CD14-positive monocyte (primary cell): ENCODE measurements around the gene TMEM218. TPM values are rescaled to one million over a fixed set of nuclear protein-coding genes. Genes with fewer than 3 reads are reported as not detected.

Experiments
- DNase-seq, 3 donors: peaks; one replicate each; pipeline ENCODE4 v3.0.0-alpha.2; 2011 to 2022
- H2AFZ ChIP-seq: 2 replicates; pipeline ENCODE4 v1.6.0; 2012; ENCODE audit warnings: mild to moderate bottlenecking, low read depth, low read length, inconsistent platforms; ENCODE audit not compliant: insufficient read depth, poor library complexity, severe bottlenecking
- H3K27ac ChIP-seq, 2 donors: 1 replicate in 1 of 2; 2 replicates in 1 of 2; pipeline ENCODE4 v1.5.1; 2012 to 2013; ENCODE audit warnings: low read length in 2 of 2, control low read depth in 1 of 2, inconsistent platforms in 1 of 2, low read depth in 1 of 2, mild to moderate bottlenecking in 1 of 2
- H3K27me3 ChIP-seq, 2 donors: one replicate each; pipeline versions ENCODE4 v1.6.0 to v1.6.1; 2011 to 2013; ENCODE audit warnings: low read length in 2 of 2; ENCODE audit not compliant: control insufficient read depth in 2 of 2, insufficient read depth in 2 of 2
- H3K36me3 ChIP-seq, 2 donors: replicated peaks in 1 of 2; 1 replicate in 1 of 2; 2 replicates in 1 of 2; pipeline versions ENCODE4 v1.5.1 to v1.6.1; 2012 to 2013; ENCODE audit warnings: low read length in 2 of 2, control low read depth in 1 of 2, inconsistent platforms in 1 of 2, mild to moderate bottlenecking in 1 of 2; ENCODE audit not compliant: insufficient read depth in 2 of 2, control insufficient read depth in 1 of 2
- H3K4me1 ChIP-seq, 2 donors: 1 replicate in 1 of 2; 2 replicates in 1 of 2; pipeline versions ENCODE4 v1.5.1 to v1.6.1; 2012 to 2013; ENCODE audit warnings: low read length in 2 of 2, control low read depth in 1 of 2, inconsistent platforms in 1 of 2, mild to moderate bottlenecking in 1 of 2, moderate library complexity in 1 of 2; ENCODE audit not compliant: insufficient read depth in 2 of 2, control insufficient read depth in 1 of 2
- H3K4me2 ChIP-seq: replicated peaks from 2 replicates; pipeline ENCODE3; 2012; ENCODE audit warnings: low read length, moderate library complexity, mild to moderate bottlenecking; ENCODE audit not compliant: poor library complexity, severe bottlenecking; ENCODE audit errors: extremely low read depth
- H3K4me3 ChIP-seq, 3 experiments: fragments of 200-600 bp in 1 of 3; sonication (generic) in 1 of 3; replicated peaks in 1 of 3; 1 replicate in 2 of 3; 2 replicates in 1 of 3; pipeline ENCODE4 v1.5.1; 2011 to 2013; ENCODE audit warnings: low read length in 3 of 3, mild to moderate bottlenecking in 3 of 3, control low read depth in 2 of 3, low read depth in 2 of 3, inconsistent platforms in 1 of 3, moderate library complexity in 1 of 3
- H3K79me2 ChIP-seq: 2 replicates; pipeline ENCODE4 v1.6.0; 2012; ENCODE audit warnings: mild to moderate bottlenecking, control low read depth, inconsistent platforms, low read length, moderate library complexity; ENCODE audit not compliant: insufficient read depth
- H3K9ac ChIP-seq: 2 replicates; pipeline ENCODE4 v1.6.0; 2017; ENCODE audit warnings: low read length, mild to moderate bottlenecking; ENCODE audit not compliant: insufficient read depth, poor library complexity, severe bottlenecking
- H3K9me3 ChIP-seq, 2 donors: replicated peaks in 1 of 2; 1 replicate in 1 of 2; 2 replicates in 1 of 2; pipeline versions ENCODE4 v1.5.1 to v1.6.1; 2012 to 2013; ENCODE audit warnings: low read length in 2 of 2, control low read depth in 1 of 2; ENCODE audit not compliant: control insufficient read depth in 1 of 2, insufficient read depth in 1 of 2
- H4K20me1 ChIP-seq: 2 replicates; pipeline ENCODE4 v1.6.0; 2012; ENCODE audit warnings: mild to moderate bottlenecking, low read length, control low read depth, moderate library complexity; ENCODE audit not compliant: insufficient read depth
- H3K27ac Mint-ChIP-seq, 7 donors: one replicate each; pipeline ENCODE4 v1.8.0; 2020; ENCODE audit warnings: mild to moderate bottlenecking in 7 of 7, mixed read lengths in 7 of 7, moderate library complexity in 6 of 7, inconsistent platforms in 2 of 7
- H3K27me3 Mint-ChIP-seq, 3 donors: one replicate each; pipeline ENCODE4 v1.8.0; 2021 to 2022; ENCODE audit warnings: low read depth in 3 of 3, mild to moderate bottlenecking in 3 of 3, mixed read lengths in 3 of 3, moderate library complexity in 3 of 3, inconsistent platforms in 1 of 3
- H3K36me3 Mint-ChIP-seq, 2 donors: one replicate each; pipeline ENCODE4 v1.8.0; 2020; ENCODE audit warnings: mixed read lengths in 2 of 2, inconsistent platforms in 1 of 2, mild to moderate bottlenecking in 1 of 2
- H3K4me1 Mint-ChIP-seq: one replicate; pipeline ENCODE4 v1.8.0; 2020; ENCODE audit warnings: mild to moderate bottlenecking, mixed read lengths
- H3K4me3 Mint-ChIP-seq, 2 donors: one replicate each; pipeline ENCODE4 v1.8.0; 2020; ENCODE audit warnings: mild to moderate bottlenecking in 2 of 2, mixed read lengths in 2 of 2, moderate library complexity in 1 of 2
- H3K9me3 Mint-ChIP-seq, 7 donors: one replicate each; pipeline ENCODE4 v1.8.0; 2020 to 2022; ENCODE audit warnings: mixed read lengths in 7 of 7, mild to moderate bottlenecking in 6 of 7, moderate library complexity in 6 of 7, inconsistent platforms in 2 of 7
- WGBS: methylation state at CpG from one replicate; pipeline ENCODE4 v1.1.5; 2013; ENCODE audit warnings: missing lambda C conversion rate; ENCODE audit not compliant: insufficient coverage; 5-methylcytosine and 5-hydroxymethylcytosine counted together
- intact Hi-C, 2 donors: fragments of 100-400 bp; cut with micrococcal nuclease; formaldehyde crosslinking; loops; one replicate each; pipeline versions ENCODE4 v1.15.0 to v1.15.1; 2023
- polyA plus RNA-seq, 3 donors: library from polyadenylated mRNA; depleted of rRNA in 1 of 3; unstranded in 2 of 3; stranded (reverse) in 1 of 3; fragments of 300-500 nt in 2 of 3; fragments of >200 nt in 1 of 3; fragmentation: Illumina TruSeq in 2 of 3; gene quantifications; 1 replicate in 2 of 3; 2 replicates in 1 of 3; pipeline ENCODE4 v1.2.3, GENCODE V29; 2012 to 2021
- TF ChIP-seq, protein P1 (sequence below): fragments of 200-600 bp; IDR thresholded peaks from one replicate; pipeline ENCODE4 v1.8.0; 2022; ENCODE audit warnings: antibody characterized with exemption, mild to moderate bottlenecking

The TMEM218 gene
- polyA plus RNA-seq, 3 donors: 40.3 to 57.7 (median 55.7) TPM

DNA sequence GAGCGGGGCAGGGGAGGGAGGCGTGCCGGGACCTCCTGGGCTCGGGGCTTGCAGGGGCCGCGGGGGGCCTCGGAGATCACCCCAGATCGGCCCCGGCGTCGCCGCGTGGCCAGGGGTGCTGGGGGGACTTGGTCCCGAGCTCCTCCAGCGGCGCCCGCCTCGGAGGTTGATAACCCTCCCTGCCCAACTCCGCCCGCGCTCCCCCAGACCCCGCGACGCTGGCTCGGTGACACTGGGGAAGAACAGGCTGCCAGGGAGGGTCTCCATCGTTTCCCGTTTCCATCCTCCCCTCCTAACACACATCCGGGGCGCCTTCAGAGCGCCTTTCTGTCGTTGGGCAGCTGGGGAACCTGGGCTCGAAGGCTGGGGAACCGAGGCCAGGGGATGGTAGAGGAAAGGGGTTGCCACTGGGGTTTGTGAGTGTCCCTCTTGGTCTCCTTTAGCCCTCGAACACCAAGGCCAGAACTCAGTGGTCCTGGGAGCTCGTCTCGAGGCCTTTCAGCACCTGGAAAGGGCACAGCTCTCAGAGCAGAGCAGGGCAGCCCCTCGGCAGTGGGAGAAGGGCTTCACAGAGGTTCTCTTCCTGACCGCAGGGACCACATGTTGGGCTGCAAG, 47.9 kb downstream of the TMEM218 start:
- TF ChIP-seq, protein P1, sequence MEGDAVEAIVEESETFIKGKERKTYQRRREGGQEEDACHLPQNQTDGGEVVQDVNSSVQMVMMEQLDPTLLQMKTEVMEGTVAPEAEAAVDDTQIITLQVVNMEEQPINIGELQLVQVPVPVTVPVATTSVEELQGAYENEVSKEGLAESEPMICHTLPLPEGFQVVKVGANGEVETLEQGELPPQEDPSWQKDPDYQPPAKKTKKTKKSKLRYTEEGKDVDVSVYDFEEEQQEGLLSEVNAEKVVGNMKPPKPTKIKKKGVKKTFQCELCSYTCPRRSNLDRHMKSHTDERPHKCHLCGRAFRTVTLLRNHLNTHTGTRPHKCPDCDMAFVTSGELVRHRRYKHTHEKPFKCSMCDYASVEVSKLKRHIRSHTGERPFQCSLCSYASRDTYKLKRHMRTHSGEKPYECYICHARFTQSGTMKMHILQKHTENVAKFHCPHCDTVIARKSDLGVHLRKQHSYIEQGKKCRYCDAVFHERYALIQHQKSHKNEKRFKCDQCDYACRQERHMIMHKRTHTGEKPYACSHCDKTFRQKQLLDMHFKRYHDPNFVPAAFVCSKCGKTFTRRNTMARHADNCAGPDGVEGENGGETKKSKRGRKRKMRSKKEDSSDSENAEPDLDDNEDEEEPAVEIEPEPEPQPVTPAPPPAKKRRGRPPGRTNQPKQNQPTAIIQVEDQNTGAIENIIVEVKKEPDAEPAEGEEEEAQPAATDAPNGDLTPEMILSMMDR: no peak
- Histone ChIP-seq H3K9ac (peak overlapping the region; percentile 98), H3K36me3 (no peaks in the 10 kb centered on the region), H3K4me1 (peaks cover 46 to 57% of the 10 kb centered on the region in 2 donors), H3K4me2 (peak overlapping the region; percentile 86), H3K27ac (peak overlapping the region; percentile 93), H3K79me2 (peaks cover 45% of the 10 kb centered on the region), H4K20me1 (no peaks in the 10 kb centered on the region), H3K9me3 (no peaks in the 10 kb centered on the region), H3K4me3 (peak overlapping the region; percentile 60 to 80 (median 75)), H2AFZ (peak overlapping the region; percentile 64), H3K27me3 (no peaks in the 10 kb centered on the region)
- intact Hi-C loops: loop anchor here (5.0 to 10.0 kb wide), 3 partner anchors 49 to 109 kb away; partner anchors contain the start of genes CCDC15 (in 1 of the 2) and TMEM218 (in 1 of the 2)
- Mint-ChIP-seq H3K9me3 (no peaks in the 10 kb centered on the region), H3K4me1 (peaks cover 50% of the 10 kb centered on the region), H3K27me3 (peaks cover 1 to 6% (median 5%) of the 10 kb centered on the region in 3 donors), H3K36me3 (peaks cover 15 to 17% of the 10 kb centered on the region in 2 donors), H3K4me3 (peak overlapping the region; percentile 86 to 92), H3K27ac (peak overlapping the region; percentile 89 to 97 (median 95))
- peak; percentile 29 to 39 (median 29) for DNase-seq
- WGBS: 2% methylated on average over 30 of the region's 38 CpGs

DNA sequence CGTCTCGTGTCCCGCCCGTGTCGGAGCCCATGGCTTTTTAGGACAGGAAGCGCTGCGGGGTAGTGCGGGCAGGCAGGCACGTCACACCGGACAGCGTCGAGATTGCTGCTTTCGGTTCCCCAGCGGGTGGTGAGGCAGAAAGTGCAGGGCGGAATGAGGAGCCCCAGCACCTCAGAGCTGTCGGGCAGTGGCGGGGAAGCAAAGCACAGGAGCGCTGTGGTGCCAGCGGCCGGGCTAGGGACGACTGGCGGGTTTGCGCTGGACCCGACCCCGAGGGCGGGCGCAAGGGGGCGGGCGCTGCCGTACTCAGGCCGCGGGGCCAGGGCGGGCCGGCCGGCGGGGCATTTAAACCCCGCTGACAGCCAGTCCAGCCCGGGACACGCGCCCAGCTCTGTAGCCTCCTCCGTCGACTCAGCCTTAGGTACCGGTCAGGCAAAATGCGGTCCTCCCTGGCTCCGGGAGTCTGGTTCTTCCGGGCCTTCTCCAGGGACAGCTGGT, 48.4 kb downstream of the TMEM218 start, which contains the start of gene SLC37A2:
SLC37A2 (plus strand) TSS at position 375 of the 498 bp plus-strand sequence; CDS start at position 438, 63 bp downstream.
- Histone ChIP-seq H3K4me3 (peak within 1 kb of the TSS; percentile 60 to 80 (median 75)), H3K79me2 (peaks cover 40% of the 10 kb centered on the region)

More for the DNA sequence above, 48.4 kb downstream of the TMEM218 start, which contains the start of gene SLC37A2:
- Histone ChIP-seq H3K4me1 (peaks cover 40 to 52% of the 10 kb centered on the region in 2 donors), H4K20me1 (no peaks in the 10 kb centered on the region), H3K9me3 (no peaks in the 10 kb centered on the region), H2AFZ (peak within 1 kb of the TSS; percentile 64), H3K4me2 (peak within 1 kb of the TSS; percentile 86), H3K27me3 (no peaks in the 10 kb centered on the region), H3K27ac (peak within 1 kb of the TSS; percentile 93), H3K36me3 (no peaks in the 10 kb centered on the region), H3K9ac (peak within 1 kb of the TSS; percentile 98)
- peak; percentile 96 to 98 (median 97) for DNase-seq
- H3K4me1 Mint-ChIP-seq: peaks cover 47% of the 10 kb centered on the region
- 0% methylated on average over 46 of the region's 46 CpGs for WGBS
- H3K4me3 Mint-ChIP-seq: peak within 1 kb of the TSS; percentile 86 to 92
- peaks cover 14 to 17% of the 10 kb centered on the region in 2 donors for H3K36me3 Mint-ChIP-seq
- intact Hi-C loops: loop anchor here (5.0 to 10.0 kb wide), 3 partner anchors 49 to 108 kb away; partner anchors contain the start of genes CCDC15 (in 1 of the 2) and TMEM218 (in 1 of the 2)
- no peaks in the 10 kb centered on the region for H3K9me3 Mint-ChIP-seq
- TF ChIP-seq, protein P1: peak; percentile 26
- peaks cover 1 to 5% (median 5%) of the 10 kb centered on the region in 3 donors for H3K27me3 Mint-ChIP-seq
- H3K27ac Mint-ChIP-seq: peak within 1 kb of the TSS; percentile 89 to 97 (median 95)
